Measurements from ENCODE around the gene MMUT. TPM values are rescaled to one million over a fixed set of nuclear protein-coding genes. Genes with fewer than 3 reads are reported as not detected.

The MMUT gene
- total RNA-seq, 6 donors from 2014 or later: 8.0 to 26.6 (median 17.2) TPM

- no peaks in the 10 kb centered on the region for H3K9me3 ChIP-seq
- ATAC-seq (ENCODE audit: low FRiP score in 2 of 2): no peak
- no peak for TF ChIP-seq POLR2AphosphoS5 (IDR thresholded peaks at IDR 0.05)
- no peak for TF ChIP-seq EP300 (IDR thresholded peaks at IDR 0.05)
- TF ChIP-seq CTCF (IDR thresholded peaks at IDR 0.05): no peak
- peaks cover 0 to 21% (median 1%) of the 10 kb centered on the region in 4 donors for H3K36me3 ChIP-seq
- H3K27ac ChIP-seq: peak overlapping the region in 3 of 4 donors; percentile 89 to 90 (median 90)
- peaks cover 21 to 37% (median 29%) of the 10 kb centered on the region in 4 donors for H3K4me1 ChIP-seq
- H3K27me3 ChIP-seq: no peaks in the 10 kb centered on the region
- H3K4me3 ChIP-seq: peak overlapping the region in 3 of 4 donors; percentile 75 to 82 (median 75)
- 45 to 48% methylated on average over 3 of the region's 3 CpGs for WGBS, 2 donors
- DNase-seq: no peak
These were observed 982 bp downstream of the MMUT start for GRCh38 chr6:49462071-49462470.

GRCh38 chr6:49457771-49458170, 5.3 kb downstream of the MMUT start:
- no peak for TF ChIP-seq CTCF (IDR thresholded peaks at IDR 0.05)
- TF ChIP-seq POLR2AphosphoS5 (IDR thresholded peaks at IDR 0.05): no peak
- TF ChIP-seq EP300 (IDR thresholded peaks at IDR 0.05): no peak
- TF ChIP-seq POLR2A (IDR thresholded peaks at IDR 0.05): no peak
- DNase-seq (no peak), ATAC-seq (ENCODE audit: low FRiP score in 2 of 2) (no peak)
- Histone ChIP-seq H3K9me3 (no peaks in the 10 kb centered on the region), H3K27ac (no peak overlapping the region), H3K36me3 (peaks cover 0 to 62% (median 5%) of the 10 kb centered on the region in 4 donors), H3K4me3 (no peak overlapping the region), H3K27me3 (no peaks in the 10 kb centered on the region), H3K4me1 (peaks cover 14 to 25% (median 19%) of the 10 kb centered on the region in 4 donors)
- 72 to 89% methylated on average over 4 of the region's 4 CpGs for WGBS, 2 donors

- WGBS, 2 donors: 88 to 90% methylated on average over 3 of the region's 3 CpGs
- no peaks in the 10 kb centered on the region for H3K27me3 ChIP-seq
- no peak for ATAC-seq (ENCODE audit: low FRiP score in 2 of 2)
- peaks cover 0 to 6% (median under 1%) of the 10 kb centered on the region in 4 donors for H3K4me1 ChIP-seq
- no peaks in the 10 kb centered on the region for H3K9me3 ChIP-seq
- H3K36me3 ChIP-seq: peaks cover 0 to 86% (median 13%) of the 10 kb centered on the region in 4 donors
- H3K4me3 ChIP-seq: no peak overlapping the region
- no peak for DNase-seq
- TF ChIP-seq CTCF (IDR thresholded peaks at IDR 0.05): no peak
- no peak for TF ChIP-seq POLR2A (IDR thresholded peaks at IDR 0.05)
- TF ChIP-seq EP300 (IDR thresholded peaks at IDR 0.05): no peak
- TF ChIP-seq POLR2AphosphoS5 (IDR thresholded peaks at IDR 0.05): no peak
- no peak overlapping the region for H3K27ac ChIP-seq
These were observed 8.0 kb downstream of the MMUT start for GRCh38 chr6:49454787-49455709.

DNA sequence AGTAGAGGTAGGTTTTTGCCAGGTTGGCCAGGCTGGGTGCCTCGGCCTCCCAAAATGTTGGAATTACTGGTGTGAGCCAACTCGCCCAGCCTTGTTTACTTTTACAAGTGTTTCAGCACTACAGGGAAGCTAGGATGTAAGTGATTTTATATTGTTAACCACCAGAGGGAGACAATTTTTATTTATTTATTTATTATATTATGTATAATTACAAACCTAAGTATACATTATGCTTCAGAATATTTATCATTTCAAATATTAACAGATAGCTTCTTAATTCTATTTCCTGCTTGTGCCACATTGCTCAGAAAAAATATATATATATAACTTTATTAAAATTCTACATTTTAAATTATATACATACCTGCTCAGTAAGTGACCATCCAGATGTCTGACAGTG, 9.8 kb downstream of the MMUT start:
- no peak for ATAC-seq (ENCODE audit: low FRiP score in 2 of 2)
- no peak for DNase-seq
- peaks cover 4 to 93% (median 19%) of the 10 kb centered on the region in 4 donors for H3K36me3 ChIP-seq
- no peak overlapping the region for H3K4me3 ChIP-seq
- no peaks in the 10 kb centered on the region for H3K9me3 ChIP-seq
- WGBS, 2 donors: 68 to 73% methylated on average over 2 of the region's 2 CpGs
- H3K27me3 ChIP-seq: no peaks in the 10 kb centered on the region
- TF ChIP-seq EP300 (IDR thresholded peaks at IDR 0.05): no peak
- TF ChIP-seq POLR2A (IDR thresholded peaks at IDR 0.05): no peak
- TF ChIP-seq CTCF (IDR thresholded peaks at IDR 0.05): peak in 1 of 6 experiments; percentile 11
- no peak overlapping the region for H3K27ac ChIP-seq
- no peaks in the 10 kb centered on the region for H3K4me1 ChIP-seq

Measured in upper lobe of left lung (tissue), 6 donors.